ENCODE results near the gene BTRC.
A peak's percentile ranks its signal among the peaks of the same experiment; 100 is the strongest.
"Not testable (repeated sequence)": the region's sequence is repeated elsewhere in the genome, so short reads cannot be mapped to it uniquely, and the experiment has no call there.

Gene BTRC

DNA sequence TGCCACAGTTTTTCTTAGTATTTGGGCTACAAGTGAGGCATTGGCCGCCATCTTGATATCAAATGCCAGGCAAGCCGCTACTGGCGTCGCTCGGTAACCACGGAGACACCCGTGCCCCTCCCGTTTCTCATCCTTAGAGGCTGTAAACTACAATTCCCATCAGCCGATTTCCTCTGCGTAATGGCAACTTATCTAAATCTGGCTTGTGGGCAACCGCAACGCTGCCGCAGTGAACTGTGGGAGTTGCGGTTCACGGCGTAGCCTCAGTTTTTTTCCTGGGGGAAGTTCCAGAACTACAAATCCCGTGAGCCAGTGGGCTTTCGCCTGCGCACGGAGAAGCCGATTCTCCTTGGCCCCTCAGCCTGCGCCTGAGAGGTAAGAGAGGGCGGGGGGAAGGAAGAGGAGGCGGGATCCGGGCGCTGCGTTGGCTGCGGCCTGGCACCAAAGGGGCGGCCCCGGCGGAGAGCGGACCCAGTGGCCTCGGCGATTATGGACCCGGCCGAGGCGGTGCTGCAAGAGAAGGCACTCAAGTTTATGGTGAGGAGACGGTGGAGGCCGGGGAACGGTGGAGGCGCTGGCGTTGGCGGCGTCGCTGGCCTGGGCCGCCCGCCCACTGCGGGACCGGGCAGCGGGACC, at the start of gene BTRC:
BTRC (plus strand) TSS at position 474 of the 636 bp plus-strand sequence; CDS start at position 490, 16 bp downstream.
- peak; percentile 90 to 94 for DNase-seq (ENCODE audit: extremely low read depth in 1 of 2, low read depth in 1 of 2)

DNA sequence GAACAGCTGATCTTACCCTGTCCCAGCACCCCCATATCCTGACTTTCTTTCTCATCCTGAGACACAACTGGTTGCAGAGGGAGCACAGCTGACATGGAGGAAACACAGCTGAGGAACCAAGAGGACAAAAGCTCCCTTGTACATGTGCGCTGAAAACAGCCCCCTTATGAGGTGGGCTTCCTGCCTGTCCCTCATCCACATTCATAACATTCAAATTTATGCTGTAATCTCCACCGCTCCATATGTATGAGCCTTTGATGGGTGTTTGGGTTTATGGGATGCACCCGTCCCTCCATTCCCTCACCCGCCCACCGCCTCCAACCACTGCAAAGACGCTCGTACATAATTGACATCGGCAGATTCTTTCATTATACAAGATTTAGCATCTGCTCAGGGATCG, 49.6 kb upstream of the BTRC start:
- DNase-seq (ENCODE audit: extremely low read depth in 1 of 2, low read depth in 1 of 2), result no peak

GRCh38 chr10:101305320-101306241, 48.4 kb upstream of the BTRC start:
- DNase-seq (ENCODE audit: extremely low read depth in 1 of 2, low read depth in 1 of 2), result no peak

- no peak for DNase-seq (ENCODE audit: extremely low read depth in 1 of 2, low read depth in 1 of 2)
These were observed 45.9 kb upstream of the BTRC start for GRCh38 chr10:101308051-101308450.

DNA sequence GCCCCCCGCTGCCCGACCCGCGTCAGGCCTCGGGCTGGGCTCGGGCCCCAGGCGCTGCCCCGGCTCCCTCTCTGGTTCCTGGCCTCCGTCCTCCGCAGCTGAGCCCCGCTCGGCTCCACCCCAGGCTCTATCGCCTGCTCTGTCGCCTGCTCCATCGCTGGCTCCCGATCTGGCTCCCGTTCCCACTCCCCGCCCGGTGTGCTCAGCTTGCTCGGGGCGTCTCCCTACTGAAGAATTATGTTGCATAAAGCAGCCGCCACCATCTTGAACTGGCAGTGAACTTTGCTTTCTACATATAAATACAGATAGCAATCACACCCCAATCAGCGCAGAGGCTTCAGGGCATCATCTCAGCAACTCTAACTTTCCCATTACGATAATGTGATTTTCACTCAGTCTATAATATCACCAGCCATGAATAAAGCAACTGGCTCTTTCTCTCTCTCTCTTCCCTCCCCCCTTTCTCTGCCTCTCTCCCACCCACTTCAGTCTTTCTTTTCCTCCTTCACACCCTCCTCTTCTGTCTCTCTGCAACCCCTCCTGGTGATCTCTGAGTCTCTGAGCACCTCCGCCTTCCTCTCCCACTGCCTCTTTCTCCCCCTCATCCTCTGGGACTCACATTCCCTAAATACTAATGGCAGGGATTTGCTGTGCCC, 43.3 kb upstream of the BTRC start:
- DNase-seq (ENCODE audit: extremely low read depth in 1 of 2, low read depth in 1 of 2), result no peak

GRCh38 chr10:101311185-101312066, 42.5 kb upstream of the BTRC start:
- no peak for DNase-seq (ENCODE audit: extremely low read depth in 1 of 2, low read depth in 1 of 2)

DNA sequence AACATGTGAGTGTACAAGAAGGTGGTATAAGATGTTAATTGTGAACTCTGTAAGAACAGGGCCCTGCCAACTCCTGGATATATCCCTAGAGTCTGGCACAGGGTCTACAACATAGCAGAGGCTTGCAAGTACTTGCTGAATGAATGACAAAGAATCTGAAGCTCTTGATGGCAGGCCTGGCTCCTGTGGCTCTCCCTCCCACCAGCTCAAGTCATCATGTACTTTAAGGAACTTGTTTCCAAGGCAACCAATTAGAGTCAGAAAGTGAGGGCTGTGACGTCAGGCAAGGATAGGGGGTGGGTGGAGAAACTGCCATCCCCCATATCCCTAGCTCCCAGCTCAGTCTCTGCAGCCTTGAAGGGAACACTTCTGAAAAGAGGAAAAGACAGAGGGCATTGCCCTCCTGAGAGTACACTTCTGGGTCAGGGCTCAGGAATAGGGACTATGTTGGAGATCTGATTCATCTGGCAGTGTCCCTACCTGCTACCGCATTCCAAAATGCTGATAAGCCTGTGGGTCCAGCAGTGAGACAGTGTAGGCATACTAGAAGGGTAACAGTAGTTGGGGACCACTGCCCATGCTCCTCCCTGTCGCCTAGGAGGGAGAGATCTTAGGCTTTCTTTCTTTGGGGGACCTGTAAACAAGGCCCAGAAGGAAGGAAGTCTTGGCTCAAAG, 34.6 kb upstream of the BTRC start:
- no peak for DNase-seq (ENCODE audit: extremely low read depth in 1 of 2, low read depth in 1 of 2)

DNA sequence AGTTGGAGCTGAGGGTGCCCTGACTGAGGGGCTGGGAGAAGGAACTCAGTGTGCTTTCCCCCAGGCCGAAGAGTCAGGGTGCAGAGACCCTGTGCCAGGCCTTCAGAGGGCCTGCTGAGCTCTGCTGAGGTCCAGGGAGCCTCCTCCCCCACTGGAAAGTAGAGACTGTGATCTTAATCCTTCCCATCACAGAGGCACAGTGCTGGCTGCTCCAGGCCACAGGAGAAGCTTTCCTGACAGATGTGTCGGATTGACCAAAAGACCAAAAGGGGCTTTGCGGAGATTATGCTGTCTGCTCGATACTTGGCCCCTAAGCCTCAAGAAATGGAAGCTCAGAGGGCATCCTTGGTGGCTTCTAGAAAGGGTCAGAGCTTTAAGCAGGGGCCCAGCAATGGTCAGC, 32.9 kb upstream of the BTRC start:
- no peak for DNase-seq (ENCODE audit: extremely low read depth in 1 of 2, low read depth in 1 of 2)

DNA sequence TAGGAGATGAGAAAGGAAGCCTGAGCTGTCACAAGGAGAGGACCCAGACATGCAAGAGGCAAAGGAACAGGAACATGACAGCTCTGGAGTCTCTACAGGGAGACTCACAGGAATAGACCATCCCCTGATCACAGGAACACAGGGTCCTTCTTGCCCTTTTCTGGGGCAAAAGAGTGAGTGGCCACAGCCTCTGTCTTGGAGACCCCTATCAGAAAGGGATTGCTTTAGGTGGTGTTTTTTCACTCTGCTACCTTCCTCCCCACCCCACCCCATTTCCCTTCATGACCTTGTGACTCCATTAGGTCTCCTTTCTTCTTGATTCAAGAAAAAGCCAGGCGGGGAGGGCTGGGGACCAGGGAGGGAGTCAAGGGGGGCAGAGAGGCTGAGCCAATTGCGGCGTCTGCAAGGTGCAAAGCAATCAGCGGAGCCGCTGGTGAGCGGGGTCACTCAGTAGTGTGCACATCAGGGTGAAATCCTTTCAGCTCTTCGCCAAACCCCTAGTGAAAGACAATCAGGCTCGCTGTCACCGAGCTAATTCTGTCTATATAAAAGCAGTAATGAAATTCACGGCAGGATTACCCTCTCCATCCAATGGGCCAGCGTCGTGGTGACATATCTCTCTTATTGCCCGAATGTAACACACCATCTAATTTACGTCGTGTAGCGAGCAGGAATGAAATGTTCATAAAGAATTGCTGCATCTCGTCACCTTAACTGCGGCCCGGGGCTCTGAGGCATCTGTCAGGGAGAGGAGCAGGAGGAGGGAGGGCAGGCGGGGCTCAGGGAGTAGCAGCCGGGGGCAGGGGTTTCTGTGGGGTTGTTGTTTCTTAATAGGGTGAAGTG, 31.5 kb upstream of the BTRC start:
- no peak for DNase-seq (ENCODE audit: extremely low read depth in 1 of 2, low read depth in 1 of 2)

DNA sequence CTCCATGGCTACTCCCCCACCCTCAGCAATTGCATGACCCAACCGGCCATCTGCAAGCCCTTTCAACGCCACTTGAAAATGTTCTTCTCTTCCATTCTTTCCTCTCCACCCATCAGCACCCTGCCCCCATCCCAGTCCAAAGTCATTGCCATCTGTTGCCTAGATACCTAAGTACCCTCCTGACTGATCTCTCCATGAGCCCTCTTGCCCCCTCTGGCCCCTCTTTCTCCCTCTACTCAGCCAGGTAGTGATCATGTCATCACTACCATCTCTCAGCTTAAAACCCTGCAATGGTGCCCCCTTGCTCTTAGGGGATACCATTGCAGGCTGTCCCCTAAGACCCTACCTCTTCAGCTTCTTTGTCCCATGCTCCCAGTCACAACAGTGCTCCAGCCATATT, 30.5 kb upstream of the BTRC start:
- no peak for DNase-seq (ENCODE audit: extremely low read depth in 1 of 2, low read depth in 1 of 2)

GRCh38 chr10:101327454-101327853, 26.5 kb upstream of the BTRC start:
- not testable (repeated sequence) for DNase-seq (ENCODE audit: extremely low read depth in 1 of 2, low read depth in 1 of 2)

GRCh38 chr10:101329341-101330032, 24.5 kb upstream of the BTRC start:
- DNase-seq (ENCODE audit: extremely low read depth in 1 of 2, low read depth in 1 of 2), result no peak

DNA sequence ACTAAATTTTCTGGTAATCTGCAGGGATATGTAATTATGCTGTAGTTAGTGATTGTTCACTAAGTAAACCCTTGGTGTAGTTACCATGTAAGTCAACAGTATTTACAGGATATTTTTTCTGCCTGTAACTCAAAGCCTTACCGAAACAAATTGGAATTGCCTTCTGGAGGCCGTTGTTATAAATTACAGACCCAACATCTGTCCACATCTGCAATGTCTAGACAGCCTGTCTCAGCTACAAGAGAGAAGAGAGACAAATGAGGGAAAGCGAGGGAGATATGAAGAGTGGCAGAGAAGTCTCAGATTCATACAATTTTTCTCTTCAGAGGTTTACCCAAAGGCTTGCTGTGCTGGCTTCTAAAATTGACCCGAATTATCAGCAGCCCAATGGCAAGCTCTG, 23.7 kb upstream of the BTRC start:
- no peak for DNase-seq (ENCODE audit: extremely low read depth in 1 of 2, low read depth in 1 of 2)

DNA sequence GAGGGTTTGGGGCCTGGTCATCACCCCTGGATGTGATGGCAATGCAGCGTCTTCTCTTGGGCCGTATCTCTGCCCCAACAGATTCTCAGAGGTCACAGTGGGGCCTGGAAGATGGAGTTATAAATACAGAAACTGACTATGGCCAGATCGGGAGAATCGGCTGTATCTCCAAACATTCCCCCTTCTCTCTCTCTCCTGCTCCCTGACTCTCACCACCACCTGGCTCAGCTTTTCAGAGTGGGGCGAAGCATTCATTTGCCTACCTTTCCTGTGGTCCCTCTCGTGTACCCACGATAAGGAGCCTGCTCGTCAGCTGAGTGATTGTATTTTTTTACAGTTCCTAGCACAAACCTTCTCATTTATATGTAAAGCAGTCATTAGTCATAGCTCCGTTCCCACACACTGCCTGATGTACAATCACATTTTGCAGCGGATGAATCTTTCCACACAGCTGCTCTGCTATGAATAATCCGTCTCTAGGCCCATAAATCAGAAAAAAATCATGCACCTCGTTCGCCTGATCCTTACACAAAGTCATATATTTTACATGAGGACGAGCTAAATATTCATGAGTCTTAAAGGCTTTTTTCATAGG, 23.2 kb upstream of the BTRC start:
- DNase-seq (ENCODE audit: extremely low read depth in 1 of 2, low read depth in 1 of 2), result no peak

GRCh38 chr10:101331956-101332355, 22.0 kb upstream of the BTRC start:
- no peak for DNase-seq (ENCODE audit: extremely low read depth in 1 of 2, low read depth in 1 of 2)

DNA sequence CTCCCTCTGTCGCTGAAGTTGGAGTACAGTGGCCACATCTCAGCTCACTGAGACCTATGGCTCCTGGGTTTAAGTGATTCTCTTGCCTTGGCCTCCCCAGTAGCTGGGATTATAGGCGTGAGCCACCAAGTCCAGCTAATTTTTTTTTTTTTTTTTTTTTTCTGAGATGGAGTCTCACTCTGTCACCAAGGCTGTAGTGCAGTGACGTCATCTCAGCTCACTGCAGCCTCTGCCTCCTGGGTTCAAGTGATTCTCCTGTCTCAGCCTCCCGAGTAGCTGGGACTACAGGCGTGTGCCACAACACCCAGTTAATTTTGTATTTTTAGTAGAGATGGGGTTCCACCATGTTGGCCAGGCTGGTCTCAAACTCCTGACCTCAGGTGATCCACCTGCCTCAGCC, 19.7 kb upstream of the BTRC start:
- not testable (repeated sequence) for DNase-seq (ENCODE audit: extremely low read depth in 1 of 2, low read depth in 1 of 2)

- no peak for DNase-seq (ENCODE audit: extremely low read depth in 1 of 2, low read depth in 1 of 2)
These were observed 17.6 kb upstream of the BTRC start for GRCh38 chr10:101336382-101336781.

GRCh38 chr10:101337836-101338235, 16.1 kb upstream of the BTRC start:
- DNase-seq (ENCODE audit: extremely low read depth in 1 of 2, low read depth in 1 of 2), result no peak
